GM18499 (cell line): ENCODE results near the gene AVL9.
"Not testable (repeated sequence)": the region's sequence is repeated elsewhere in the genome, so short reads cannot be mapped to it uniquely, and the experiment has no call there.

Experiments used
- ATAC-seq: cut with Tn5 transposase; IDR thresholded peaks from one replicate; pipeline ENCODE4 v1.9.1; 2021; ENCODE audit warnings: moderate number of reproducible peaks; ENCODE audit not compliant: insufficient read depth, unreplicated experiment

AVL9 gene

DNA sequence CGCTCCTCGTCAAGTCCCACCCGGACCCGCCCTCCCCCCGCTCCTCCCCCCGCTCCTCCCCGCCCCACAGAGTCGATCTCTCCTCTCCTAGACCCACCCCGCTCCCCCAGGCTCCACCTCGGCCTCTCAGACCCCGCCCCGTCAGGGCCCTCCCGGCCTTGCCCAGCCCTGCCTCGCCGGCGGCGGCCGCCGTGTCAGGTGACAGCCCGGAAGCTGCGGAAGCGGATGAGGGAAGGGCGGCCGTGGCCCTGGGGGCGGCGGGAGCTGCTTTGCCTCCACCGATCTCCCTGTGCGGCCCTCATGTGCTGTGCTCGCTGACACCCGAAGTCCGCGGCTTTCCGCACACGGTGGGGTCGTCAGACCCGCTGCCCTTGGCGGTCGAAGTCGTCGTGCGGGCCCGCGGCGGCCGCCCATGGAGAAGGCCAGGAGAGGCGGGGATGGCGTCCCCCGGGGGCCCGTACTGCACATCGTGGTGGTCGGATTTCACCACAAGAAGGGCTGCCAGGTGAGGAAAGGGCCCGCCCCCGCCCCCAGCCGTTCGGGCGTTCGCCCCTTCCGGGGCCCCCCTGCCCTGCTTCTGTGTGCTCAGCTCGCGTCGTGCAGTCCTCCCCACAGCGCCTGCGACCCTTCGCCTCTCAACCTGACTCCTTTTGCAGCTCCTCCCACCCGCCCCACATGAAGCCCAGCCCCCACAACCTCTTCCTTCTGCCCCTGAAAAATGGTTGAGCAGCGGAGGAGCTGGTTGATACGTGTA lies at the start of gene AVL9:
TSS of gene AVL9 (plus strand) at position 192 of the 754 bp plus-strand sequence. CDS start at position 413, 221 bp downstream.
- peak; percentile 63 for ATAC-seq

DNA sequence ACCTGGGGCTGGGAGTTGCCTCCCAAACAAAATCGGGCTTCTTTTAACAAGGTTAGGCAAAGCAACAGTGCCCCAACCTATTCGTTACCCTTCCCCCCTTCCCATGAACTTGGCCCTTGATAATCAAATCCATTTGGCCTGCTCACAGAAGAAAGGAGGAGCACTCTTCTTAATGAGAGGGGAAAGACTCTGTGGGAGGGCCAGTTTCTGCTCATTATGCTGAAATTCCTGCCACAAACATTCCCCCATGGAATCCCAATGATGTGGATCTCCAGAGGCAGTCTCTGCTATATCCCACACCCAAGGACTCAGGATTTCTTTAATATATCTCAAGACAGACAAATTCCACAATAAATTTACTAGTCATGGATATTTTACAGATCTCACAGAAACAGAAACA lies 48.1 kb upstream of the AVL9 start:
- ATAC-seq: no peak

DNA sequence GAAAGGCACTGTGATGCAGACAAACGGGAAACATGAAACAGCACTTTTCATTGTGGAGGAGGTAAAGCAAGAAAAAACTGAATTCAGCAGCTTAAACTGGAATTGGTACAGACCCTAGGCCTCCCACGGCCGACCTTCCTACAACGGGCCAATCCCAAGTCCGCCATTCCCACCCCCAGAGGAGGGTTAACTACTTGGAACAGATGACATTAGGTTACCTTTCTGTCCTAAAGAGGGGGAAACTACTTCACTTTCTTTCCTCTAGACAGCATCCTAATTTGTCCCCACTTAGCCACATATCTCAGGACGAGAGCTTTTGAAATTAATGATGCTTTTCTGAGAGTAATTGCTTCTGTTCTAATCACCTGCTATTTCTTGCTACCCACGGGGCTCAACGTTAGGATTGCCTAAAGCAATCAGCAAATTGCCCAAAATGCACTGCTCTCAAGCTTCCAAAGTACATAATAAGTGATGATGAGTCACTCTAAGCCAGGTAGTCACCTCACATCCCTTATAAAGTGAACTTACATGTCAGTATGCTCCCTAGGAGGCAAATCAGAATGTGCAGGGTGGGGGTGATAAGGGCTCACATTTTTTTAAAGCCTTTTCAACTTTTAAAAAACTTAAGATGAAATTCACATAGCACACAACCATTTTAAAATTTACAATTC lies 41.8 kb upstream of the AVL9 start:
- ATAC-seq: no peak

DNA sequence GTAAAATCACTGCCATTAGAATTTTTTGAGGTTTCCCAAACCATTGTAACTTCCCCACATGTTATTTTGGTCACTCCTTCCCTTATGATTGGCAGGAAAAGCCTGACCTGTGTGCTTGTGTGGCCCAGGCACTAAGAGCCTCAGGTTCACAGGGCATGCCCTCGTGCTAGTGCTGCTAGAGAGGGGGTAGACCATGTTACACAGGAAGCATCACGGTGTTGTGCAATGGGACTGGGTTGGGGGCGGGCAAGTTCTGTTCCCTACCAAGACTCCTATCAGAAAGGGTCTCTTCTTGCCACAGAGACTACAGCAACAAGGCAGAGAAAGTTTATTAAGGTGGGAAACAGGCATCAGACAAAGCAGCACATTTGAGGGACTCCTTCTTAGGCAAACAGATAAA lies 37.3 kb upstream of the AVL9 start:
- ATAC-seq: no peak

DNA sequence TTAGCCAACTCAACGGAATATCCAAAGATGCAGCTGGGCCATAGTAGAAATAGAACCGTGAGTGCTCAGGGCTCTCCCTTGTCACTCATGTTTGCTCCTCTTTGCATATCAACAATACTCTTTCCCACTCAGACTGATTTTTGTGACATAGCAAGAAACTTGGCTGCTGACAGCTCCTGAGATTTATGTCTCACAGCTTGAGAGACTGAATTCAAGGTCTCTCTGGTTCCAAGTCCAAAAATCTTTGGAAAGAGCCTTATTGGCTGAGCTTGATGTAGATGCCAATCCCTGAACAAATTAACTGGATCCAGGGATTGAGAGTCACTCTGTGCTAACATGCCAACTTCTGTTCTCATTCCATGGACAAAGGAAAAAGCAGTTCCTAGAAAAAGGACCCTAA lies 35.5 kb upstream of the AVL9 start:
- ATAC-seq: no peak

DNA sequence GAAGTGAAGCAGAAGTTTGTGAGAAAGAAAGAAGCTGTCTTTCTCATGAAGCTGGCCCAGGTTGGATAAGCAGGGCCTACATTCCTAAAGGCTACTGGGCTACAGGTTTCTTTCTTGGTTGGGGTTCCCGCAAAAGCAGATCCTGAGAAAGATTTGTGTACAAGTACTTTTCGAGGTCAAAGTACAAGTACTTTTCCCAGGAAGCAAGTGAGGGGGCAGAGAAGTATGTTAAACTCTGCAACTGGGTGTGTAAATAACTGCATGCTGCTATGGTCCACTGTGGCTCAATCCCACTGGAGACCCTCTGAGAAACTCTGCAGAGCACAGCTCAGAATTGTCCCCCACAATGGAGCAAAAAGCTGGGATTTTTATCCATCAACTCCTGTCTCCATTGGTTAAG lies 33.8 kb upstream of the AVL9 start:
- ATAC-seq: no peak

DNA sequence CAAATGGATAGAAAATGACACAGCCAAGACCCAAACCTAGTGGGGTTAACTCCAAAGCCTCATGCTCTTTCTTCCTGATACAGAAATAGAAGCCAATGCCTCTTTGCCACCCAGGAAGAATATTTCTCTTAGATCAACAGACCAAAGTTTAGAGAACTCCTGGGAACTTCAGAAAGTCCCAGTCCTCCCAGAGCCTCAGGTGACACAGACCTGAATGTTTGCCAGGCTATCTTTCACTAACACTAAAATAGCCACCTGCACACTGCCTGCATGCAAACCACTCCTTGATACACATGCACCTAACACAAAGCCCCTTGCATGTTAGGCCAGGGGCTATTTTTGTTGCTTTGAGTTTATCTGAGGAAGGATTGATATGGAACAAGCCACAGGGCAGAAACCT lies 32.8 kb upstream of the AVL9 start:
- no peak for ATAC-seq

DNA sequence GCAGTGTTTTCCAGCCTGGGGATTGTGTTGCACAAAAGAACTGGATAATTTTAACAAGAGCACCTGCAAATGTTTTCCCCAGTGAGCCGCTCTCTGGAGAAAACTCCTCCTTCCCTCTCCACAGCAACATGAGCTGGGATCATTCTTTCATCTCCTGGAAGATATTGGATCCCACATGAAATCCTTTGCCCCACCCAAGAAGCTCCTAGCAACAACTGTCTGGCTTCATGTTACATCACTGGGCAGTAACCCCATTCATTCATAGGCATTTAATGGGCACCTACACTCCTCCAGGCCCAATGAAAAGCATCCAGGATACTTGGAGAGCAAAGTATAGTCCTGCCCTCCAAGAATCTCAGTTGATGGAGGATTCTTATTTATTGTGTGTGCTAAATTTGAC lies 32.3 kb upstream of the AVL9 start:
- no peak for ATAC-seq

DNA sequence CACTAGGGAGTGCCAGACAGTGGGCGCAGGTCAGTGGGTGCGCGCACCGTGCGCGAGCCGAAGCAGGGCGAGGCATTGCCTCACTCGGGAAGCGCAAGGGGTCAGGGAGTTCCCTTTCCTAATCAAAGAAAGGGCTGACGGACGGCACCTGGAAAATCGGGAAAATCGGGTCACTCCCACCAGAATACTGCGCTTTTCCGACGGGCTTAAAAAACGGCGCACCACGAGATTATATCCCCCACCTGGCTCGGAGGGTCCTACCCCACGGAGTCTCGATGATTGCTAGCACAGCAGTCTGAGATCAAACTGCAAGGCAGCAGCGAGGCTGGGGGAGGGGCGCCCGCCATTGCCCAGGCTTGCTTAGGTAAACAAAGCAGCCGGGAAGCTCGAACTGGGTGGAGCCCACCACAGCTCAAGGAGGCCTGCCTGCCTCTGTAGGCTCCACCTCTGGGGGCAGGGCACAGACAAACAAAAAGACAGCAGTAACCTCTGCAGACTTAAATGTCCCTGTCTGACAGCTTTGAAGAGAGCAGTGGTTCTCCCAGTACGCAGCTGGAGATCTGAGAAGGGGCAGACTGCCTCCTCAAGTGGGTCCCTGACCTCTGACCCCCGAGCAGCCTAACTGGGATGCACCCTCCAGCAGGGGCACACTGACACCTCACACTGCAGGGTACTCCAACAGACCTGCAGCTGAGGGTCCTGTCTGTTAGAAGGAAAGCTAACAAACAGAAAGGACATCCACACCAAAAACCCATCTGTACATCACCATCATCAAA lies 30.5 kb upstream of the AVL9 start:
- ATAC-seq: not testable (repeated sequence)

DNA sequence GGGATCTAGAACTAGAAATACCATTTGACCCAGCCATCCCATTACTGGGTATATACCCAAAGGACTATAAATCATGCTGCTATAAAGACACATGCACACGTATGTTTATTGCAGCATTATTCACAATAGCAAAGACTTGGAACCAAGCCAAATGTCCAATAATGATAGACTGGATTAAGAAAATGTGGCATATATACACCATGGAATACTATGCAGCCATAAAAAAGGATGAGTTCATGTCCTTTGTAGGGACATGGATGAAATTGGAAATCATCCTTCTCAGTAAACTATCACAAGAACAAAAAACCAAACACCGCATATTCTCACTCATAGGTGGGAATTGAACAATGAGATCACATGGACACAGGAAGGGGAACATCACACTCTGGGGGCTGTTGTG lies 25.3 kb upstream of the AVL9 start:
- ATAC-seq: not testable (repeated sequence)

DNA sequence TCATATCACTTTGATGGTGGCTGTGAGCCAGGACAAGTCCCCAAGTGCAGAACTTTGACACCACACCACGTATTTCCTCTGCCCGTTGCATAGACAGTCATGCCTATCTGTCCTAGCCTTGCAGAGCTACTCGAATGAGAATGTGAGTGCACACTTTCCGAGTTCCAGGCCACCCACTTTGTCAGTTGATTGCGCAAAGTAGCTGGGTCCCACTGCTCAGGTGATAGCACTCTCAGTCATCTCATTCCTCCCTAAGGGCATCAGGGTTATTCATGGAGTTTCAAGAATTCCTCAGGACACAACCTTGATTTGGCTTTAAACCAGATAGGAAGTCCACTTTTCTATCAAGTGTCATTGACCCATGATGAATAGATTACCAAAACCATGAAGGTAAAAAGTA lies 24.4 kb upstream of the AVL9 start:
- ATAC-seq: no peak

DNA sequence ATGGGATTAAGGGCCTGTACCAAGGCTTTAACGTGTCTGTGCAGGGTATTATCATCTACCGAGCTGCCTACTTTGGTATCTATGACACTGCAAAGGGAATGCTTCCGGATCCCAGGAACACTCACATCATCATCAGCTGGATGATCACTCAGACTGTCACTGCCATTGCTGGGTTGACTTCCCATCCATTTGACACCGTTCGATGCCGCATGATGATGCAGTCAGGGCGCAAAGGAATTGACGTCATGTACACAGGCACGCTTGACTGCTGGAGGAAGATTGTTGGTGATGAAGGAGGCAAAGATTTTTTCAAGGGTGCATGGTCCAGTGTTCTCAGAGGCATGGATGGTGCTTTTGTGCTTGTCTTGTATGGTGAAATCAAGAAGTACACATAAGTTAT lies 23.3 kb upstream of the AVL9 start:
- ATAC-seq: no peak

DNA sequence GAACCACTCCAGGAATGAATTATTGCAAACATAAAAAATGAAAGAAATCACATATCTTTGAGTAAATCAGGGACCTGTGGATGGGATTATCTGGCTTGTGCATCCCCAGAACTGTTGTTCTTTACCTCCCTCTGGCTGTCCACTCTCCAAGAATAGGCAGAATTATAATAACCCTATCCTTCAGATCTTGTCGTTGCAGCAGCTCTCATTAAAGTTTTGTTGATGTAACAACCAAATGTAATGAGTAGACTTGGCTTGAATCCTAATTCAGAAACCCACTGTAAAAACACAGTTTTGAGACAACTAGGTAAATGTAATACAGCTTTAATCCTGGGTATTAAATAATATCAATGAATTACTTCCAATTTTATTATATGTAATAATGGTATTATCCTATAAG lies 21.3 kb upstream of the AVL9 start:
- no peak for ATAC-seq

DNA sequence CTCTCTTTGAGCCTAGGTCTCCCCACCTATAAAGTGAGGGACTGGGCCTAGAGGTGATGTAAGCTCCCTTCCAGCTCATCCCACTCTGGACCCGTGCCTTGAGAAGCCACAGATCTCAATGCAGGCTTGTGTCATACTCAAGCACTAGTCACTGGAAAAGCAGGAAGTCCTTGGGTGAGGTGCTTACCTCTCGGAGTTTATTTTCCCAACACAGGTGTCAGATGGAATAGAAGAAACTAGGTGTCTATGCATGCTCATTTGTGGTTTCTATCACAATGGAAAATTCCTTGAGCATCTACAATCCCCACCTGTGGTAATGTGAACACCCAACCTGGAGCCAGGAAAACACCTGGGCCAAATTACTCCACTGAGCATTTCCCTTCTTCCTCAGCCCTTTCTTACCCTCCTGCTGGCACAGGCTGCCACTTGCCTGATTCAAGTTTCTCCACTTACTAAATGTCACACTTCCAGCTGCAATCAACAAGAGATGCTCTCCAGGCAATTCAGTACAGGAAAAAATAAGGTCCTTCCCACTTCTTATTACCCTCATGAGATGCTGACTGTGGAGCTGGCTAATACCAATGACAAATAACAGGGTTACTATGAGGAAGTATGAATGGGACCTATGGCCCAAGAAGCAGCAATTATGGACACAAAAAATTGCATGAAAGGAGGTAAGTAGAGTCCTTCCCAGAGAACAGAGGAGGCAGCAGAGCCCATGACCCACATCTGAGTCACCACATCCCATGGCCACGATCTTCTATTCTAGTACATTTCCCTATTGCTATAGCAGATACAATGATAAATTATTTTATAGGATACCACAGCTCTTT lies 18.3 kb upstream of the AVL9 start:
- no peak for ATAC-seq

DNA sequence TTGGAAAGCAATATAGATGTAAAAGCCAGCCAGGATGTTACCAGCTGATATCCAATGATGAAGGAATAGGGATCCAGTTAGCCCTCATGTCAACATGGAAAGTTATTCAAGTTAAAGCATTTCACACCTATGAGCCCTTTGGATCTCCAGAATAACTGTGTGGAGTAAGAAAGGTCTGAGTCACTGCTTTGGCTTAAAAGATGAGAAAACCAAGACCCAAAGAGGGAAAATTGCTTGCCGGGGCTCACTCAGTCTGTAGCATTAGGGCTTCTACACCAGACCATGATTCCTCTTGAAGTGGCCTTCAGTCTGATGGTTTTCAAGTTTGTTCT lies 17.7 kb upstream of the AVL9 start:
- ATAC-seq: no peak

DNA sequence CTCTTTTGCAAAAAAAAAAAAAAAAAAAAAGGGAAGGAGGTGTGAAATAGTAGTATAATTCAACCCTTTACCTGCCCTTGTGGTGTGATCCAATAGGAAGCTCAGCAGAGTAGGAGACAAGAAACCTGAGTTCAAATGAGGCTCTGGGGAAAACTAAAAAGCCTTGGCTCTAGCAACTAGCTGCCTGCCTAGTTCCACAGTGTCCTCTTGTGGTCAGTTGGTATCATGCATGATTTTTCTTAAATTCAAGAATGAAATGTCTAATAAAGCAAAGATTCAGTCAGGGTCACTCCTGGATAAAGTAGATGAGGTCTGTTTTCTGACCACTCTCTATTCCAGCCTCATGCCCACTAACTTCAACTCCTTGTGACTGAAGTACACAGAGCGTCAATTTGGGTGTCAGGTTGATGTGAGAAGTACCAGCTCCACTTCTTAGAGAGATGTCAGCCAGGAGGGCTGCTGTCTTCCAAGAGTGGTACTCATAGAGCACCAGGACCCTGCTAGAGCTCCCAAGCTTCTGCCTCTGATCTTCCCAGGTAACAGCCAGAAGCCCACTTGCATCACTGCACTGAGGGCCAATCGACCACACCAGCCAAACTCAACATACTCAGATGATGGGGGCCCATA lies 15.6 kb upstream of the AVL9 start:
- ATAC-seq: no peak

DNA sequence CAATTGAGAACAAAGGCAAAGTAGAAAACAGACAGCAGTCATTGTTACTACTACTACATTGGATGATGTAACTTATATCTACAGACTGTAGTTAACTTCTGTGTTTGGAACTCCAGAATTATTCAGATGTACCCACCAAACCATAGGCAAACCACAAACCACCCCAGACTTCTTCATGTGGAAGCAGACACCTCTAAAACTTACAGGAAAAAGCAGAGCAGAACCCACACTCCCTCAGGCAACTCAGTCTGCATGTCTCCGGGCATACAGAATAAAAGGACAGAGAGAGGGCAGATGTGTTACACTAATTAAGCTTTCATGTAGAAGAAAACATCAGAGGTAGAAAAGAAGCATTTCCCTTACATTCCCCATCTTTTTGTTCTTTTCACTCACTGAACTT lies 14.1 kb upstream of the AVL9 start:
- no peak for ATAC-seq

DNA sequence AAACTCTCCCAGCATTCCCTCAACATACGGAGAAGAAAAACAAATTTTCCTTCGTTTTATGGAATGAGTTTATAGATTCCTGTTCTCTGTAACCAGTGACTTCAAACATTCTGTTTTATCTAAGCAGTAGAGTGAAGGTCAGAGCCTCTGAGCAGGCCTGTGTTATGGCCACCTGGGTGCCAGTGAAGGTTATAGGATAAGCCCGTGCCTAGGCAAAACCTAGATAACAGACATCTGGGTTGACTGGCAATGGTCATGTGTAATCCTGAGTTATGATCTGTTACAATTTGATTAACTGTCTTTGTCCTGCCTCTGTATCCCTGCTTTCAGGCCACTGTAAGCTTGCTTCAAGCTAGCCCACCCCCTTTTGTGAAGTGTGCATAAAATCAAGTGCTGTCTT lies 13.4 kb upstream of the AVL9 start:
- no peak for ATAC-seq

DNA sequence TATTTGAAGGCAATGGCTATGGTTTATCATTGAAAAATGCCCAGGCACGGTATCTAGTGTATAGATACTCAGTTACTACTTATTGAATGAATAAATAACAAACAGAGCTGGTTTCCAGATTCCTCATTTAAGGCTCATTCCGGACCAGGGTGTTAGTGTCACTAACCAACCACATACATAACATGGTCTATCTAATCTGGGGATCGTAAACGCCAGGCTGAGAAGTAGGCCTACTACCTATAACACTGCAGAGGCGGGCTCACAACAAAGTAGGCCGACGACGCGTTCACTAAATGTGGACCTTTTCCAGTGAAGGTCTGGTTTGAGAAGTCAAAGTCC lies 5.5 kb upstream of the AVL9 start:
- no peak for ATAC-seq

DNA sequence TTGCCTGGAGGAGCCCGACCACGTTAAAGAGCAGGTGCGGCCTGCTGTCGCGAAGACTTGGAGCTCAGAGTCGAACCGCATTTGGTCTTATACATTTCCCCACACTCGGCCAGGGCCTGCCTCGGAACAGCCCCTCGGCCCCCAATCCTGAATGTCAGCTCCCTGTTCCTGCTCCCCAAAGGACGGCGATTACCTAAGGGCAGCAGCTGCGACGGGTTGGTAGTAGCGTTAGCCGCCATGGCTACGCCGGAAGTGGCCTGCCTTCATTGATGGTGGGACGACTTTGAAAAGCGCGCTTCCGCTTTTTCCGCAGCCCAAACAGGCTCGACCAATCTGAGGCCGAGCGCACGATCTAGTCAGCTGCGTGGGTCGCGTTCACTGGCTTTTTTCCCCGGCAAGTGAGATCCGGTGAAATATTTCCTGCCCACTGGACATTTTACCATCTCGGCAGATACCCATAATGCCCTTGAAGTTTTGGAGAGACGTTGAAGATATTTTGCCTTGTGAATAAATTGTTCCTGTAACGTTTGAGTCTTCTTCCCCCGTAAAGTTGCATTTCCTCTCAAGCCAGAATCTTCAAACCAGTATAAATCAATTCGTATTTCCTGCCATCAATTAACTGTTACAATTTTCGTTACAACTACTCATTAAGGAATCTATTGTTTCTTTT lies 5.0 kb upstream of the AVL9 start, which contains the start of gene LSM5:
TSS of gene LSM5 (minus strand) at position 254 of the 670 bp plus-strand sequence. CDS start at position 239, 15 bp downstream.
- ATAC-seq: peak; percentile 86
